HG03060 (cell line): Measurements from ENCODE around the gene PODN.

Experiments used
- ATAC-seq: cut with Tn5 transposase; IDR thresholded peaks from one replicate; pipeline ENCODE4 v1.9.1; 2021; ENCODE audit warnings: low read depth, moderate number of reproducible peaks; ENCODE audit not compliant: unreplicated experiment

Gene PODN

GRCh38 chr1:53049574-53049967 is 12.4 kb upstream of the PODN start:
- ATAC-seq, result no peak

DNA sequence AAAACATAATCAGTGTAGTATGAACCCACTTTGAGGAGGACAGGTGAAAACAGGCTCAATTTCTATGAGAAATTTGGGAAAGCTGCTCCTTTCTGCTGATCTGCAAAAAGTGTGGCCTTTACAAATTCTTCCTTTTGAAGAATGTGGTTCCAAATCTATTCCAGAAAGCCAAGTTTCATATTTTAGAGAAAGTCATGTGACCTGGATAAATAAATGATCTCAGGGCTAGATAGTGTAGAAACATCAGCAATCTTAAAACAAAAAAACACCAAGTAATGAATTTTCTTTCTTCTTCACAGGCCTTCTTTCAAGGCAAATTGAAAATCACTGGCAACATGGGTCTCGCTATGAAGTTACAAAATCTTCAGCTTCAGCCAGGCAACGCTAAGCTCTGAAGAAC is 11.7 kb upstream of the PODN start:
- ATAC-seq, result no peak

- no peak for ATAC-seq
Measured at GRCh38 chr1:53051676-53052075, 10.3 kb upstream of the PODN start.

- ATAC-seq, result no peak
Measured at GRCh38 chr1:53057127-53057526, 4.9 kb upstream of the PODN start.

- ATAC-seq, result no peak
Measured at GRCh38 chr1:53060579-53060978, 1.4 kb upstream of the PODN start.

- no peak for ATAC-seq
Measured at GRCh38 chr1:53061123-53061858, 722 bp upstream of the PODN start.

DNA sequence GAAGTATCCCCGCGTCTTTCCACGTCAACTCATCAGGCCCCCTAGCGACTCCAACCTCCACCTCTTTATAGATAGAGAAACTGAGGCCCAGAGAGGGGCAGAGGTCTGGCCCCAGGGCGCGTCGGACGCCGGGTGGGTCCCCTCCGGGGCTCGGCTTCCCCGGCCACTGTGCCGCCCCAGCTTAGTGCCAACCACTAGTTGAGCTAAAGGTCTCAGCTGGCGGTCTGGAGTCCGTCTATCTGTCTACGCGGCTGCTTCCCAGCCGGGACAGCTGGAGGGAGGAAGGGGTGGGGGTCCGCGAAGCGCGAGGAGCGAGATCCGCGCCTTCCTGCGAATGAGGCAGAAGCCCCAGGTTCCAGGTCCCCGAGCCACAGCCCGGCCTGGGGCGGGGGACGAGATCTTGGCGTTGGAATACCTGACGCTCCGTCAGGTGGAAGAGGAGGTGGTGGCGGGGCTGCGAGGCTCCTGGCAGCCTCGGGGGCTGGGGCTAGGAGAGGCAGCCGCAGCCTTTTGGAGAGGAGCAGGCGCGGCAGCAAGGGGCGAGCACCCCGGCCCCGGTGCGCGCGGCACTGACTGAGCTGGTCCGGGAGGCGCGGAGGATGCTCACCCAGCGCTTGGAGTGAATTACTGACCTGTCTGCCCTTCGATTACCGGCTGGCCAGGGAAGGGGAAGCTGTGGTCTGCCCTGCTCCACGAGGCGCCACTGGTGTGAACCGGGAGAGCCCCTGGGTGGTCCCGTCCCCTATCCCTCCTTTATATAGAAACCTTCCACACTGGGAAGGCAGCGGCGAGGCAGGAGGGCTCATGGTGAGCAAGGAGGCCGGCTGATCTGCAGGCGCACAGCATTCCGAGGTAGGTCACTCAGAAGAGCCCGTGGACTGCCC is 937 bp downstream of the PODN start:
- ATAC-seq, result no peak

- ATAC-seq, result no peak
Measured at GRCh38 chr1:53063744-53064515, 1.9 kb downstream of the PODN start.

DNA sequence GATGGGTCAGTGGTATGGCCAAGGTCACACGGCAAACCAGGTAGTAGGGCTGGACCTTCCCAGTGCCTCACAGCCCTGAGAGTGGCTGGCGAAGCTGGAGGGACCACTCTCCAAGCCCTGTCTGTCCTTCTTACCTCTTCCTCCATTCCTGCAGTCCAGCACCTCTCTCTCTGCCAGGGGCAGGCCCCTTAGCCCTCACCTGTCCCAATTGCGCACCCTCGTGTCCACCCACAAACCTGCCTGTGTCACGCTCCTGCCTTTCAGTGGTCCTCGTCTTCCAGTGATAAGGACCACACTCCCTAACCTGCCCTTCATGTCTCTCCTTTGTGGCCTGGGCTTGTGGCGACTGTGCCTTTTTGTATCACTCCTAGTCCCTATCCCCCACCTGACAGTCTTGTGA is 3.4 kb downstream of the PODN start:
- no peak for ATAC-seq

DNA sequence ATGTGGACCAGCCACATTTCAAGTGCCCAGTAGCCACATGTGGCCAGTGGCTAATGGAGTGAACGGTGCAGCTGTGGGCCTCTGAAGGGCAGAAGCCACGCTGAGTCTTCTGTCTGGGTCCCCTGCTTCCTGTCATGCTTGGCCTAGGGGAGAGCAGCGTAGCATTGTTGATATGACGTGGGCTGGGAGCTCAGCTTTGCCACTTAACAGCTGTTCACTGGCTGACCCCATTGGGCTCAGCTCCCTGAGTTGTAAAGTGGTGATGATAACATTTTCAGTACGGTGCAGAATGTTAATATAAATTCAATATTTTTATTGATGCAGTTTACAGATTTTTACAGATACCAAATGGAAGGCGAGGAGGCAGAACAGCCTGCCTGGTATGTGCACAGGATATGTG is 4.5 kb downstream of the PODN start:
- no peak for ATAC-seq

DNA sequence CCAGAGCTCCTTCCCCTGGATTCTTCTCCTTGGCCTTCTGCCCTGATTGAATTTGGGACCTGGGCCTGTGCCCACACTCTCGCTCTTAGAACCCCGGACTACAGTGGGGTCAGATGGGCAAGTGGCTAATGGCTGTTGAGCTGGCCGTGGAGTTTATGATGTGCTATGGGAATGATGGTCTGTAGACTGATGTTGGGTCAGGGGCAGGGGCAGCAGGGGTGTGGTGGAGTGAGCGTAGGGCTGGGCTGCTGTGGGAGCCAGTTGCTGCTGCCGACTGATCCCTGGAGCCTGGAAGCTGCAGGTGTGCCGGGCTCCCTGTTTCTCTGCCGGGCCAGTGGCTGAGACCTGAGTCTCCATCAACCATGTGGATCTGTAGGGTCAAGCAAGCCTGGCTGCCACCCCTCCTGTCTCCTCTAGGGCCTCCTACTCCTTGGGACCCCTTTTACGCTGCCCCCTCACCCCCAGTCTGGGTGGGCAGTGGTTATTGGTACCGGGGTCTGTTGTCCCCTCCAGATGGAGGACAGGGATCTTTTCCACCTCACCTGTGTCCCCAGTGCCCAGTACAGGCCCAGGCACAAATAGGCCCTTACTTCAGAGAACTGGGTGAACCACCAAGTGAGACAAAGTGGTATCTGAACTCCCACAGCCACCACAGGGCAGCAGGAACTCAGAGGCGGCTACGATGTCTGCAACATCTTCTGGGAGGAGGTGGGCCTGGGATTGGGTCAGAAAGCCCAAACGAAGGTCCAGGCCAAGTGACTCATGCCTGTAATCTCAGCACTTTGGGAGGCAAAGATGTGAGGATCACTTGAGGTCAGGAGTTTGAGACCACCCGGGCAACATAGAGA is 5.1 kb downstream of the PODN start:
- ATAC-seq, result no peak

GRCh38 chr1:53067886-53068285 is 5.9 kb downstream of the PODN start:
- ATAC-seq, result no peak

DNA sequence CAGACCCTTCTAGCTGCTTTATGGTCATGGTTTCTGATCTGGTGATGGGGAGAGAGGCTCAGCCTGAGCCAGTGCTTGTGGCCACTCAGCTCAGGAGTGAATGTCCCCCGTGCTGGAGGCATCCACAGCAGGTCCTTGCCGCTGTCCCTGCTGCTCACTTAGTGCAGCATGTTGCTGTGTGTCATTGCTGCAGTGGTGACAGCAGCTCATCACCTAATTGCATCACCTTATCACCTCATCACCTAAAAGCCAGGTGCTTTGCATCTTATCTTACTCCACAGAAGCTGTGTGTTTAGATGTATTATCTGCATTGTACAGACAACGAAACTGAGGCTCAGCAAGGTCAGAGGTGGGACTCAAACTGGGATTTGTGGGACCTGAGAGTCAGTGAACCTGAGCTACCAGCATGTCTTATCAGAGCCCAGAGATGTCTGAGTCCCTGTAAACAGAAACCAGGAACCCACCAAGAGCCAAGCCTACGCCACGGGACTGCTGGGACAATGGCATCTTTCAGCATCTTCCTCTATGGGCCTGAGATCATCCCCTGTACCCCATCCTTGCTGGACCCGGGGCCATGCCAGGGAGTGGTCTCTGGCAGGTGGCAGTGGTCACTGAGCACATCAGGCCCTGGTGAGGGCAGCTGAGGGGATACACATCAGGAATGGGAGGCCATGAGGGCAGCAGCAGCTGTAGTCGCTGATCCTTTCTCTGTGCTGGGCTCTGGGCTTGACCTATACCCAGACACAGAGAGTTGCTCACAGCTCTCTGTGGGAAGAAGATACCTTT is 6.5 kb downstream of the PODN start:
- no peak for ATAC-seq

DNA sequence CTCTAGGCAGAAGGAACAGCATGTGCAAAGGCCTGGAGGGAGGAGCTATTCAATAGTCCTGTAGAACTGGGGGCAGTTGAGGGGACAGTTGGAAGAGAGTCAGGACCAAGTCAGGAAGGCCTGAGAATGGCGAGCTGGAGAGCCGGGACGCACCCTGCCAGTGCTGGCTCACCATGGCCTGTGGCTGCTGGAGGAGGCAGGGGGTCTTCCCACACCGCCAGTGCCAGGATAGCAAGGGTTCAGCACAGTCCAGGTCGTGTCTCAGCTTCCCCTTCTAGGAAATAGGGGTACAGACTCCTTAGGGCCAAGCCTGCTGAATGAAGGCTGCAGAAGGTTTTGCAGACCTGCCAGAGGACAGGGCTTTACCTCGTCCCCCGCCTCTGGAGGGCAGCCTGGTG is 7.3 kb downstream of the PODN start:
- no peak for ATAC-seq

- ATAC-seq, result no peak
Measured at GRCh38 chr1:53069663-53070327, 7.8 kb downstream of the PODN start.

DNA sequence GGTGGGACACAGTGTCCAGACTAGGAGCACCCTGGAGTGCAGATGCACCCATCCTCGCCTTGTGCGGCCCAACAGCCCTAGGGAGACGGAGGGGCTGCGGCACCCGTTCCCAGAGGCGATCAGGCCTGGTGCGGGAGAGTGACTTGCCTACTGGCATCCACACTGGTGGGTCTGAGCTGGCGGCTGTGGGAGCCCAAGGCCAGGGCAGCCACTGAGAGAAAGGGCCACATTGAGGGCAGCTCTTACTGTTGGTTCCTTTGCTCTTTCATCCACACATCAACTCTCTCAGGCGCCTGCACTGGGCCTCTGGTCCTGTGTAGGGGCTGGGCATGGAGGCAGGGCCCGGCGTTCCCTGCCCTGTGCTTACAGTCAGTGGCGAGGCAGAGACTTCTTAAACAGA is 8.6 kb downstream of the PODN start:
- no peak for ATAC-seq

- no peak for ATAC-seq
Measured at GRCh38 chr1:53071167-53071865, 9.3 kb downstream of the PODN start.

- ATAC-seq, result no peak
Measured at GRCh38 chr1:53071915-53072314, 9.9 kb downstream of the PODN start.
